Measurements from ENCODE around the gene TECR.
A peak's percentile ranks its signal among the peaks of the same experiment; 100 is the strongest.

TECR gene

DNA sequence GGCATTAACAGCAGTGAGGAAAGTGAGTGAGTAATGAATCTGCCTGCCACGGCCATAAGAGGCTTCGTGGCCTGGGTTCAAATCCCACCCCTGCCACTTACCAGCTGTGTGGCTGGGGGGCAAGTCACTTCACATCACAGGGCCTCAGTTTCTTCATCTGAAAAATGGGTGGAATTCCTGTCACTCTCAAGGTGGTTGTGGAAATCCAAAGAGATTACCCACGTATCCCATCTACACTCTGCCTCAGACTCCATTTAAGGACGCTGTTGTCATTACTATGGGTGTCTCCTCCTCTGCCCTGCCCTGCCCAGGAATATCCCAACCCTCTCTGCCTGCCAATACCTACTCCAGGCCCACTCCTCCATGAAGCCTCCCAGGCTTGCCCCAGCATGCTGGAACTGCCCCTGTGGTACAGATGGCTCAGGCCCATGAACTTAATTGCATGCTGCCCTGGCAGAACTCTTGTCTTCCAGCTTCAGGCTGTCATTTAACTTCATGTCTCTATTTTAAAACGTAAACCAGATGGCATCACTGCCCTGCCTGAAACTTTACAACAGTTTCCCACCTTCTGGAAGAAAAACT, 36.5 kb upstream of the TECR start:
- TF ChIP-seq, protein P1, sequence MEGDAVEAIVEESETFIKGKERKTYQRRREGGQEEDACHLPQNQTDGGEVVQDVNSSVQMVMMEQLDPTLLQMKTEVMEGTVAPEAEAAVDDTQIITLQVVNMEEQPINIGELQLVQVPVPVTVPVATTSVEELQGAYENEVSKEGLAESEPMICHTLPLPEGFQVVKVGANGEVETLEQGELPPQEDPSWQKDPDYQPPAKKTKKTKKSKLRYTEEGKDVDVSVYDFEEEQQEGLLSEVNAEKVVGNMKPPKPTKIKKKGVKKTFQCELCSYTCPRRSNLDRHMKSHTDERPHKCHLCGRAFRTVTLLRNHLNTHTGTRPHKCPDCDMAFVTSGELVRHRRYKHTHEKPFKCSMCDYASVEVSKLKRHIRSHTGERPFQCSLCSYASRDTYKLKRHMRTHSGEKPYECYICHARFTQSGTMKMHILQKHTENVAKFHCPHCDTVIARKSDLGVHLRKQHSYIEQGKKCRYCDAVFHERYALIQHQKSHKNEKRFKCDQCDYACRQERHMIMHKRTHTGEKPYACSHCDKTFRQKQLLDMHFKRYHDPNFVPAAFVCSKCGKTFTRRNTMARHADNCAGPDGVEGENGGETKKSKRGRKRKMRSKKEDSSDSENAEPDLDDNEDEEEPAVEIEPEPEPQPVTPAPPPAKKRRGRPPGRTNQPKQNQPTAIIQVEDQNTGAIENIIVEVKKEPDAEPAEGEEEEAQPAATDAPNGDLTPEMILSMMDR (IDR thresholded peaks at IDR 0.05; ENCODE audit: low read depth, low read length, missing control alignments), result no peak
- Histone ChIP-seq H3K27me3 (replicated peaks) (no peaks in the 10 kb centered on the region), H3K4me3 (ENCODE audit: low read depth, low read length) (no peak overlapping the region), H3K27ac (no peak overlapping the region), H3K36me3 (replicated peaks) (peaks cover 20% of the 10 kb centered on the region)
- in situ Hi-C loops (cut with HindIII; ENCODE audit: low pct_ligation_motif_present, low sequenced_read_pairs), result no loop called here
- no peak for DNase-seq

- H3K4me3 ChIP-seq (ENCODE audit: low read depth, low read length), result peak overlapping the region; percentile 74
- no peaks in the 10 kb centered on the region for H3K27me3 ChIP-seq (replicated peaks)
- TF ChIP-seq, protein P1 (IDR thresholded peaks at IDR 0.05; ENCODE audit: low read depth, low read length, missing control alignments), result no peak
- H3K36me3 ChIP-seq (replicated peaks), result peaks cover 14% of the 10 kb centered on the region
- H3K27ac ChIP-seq, result no peak overlapping the region
- DNase-seq, result no peak
- in situ Hi-C loops (cut with HindIII; ENCODE audit: low pct_ligation_motif_present, low sequenced_read_pairs), result no loop called here
Measured at GRCh38 chr19:14494411-14494810, 35.0 kb upstream of the TECR start.

DNA sequence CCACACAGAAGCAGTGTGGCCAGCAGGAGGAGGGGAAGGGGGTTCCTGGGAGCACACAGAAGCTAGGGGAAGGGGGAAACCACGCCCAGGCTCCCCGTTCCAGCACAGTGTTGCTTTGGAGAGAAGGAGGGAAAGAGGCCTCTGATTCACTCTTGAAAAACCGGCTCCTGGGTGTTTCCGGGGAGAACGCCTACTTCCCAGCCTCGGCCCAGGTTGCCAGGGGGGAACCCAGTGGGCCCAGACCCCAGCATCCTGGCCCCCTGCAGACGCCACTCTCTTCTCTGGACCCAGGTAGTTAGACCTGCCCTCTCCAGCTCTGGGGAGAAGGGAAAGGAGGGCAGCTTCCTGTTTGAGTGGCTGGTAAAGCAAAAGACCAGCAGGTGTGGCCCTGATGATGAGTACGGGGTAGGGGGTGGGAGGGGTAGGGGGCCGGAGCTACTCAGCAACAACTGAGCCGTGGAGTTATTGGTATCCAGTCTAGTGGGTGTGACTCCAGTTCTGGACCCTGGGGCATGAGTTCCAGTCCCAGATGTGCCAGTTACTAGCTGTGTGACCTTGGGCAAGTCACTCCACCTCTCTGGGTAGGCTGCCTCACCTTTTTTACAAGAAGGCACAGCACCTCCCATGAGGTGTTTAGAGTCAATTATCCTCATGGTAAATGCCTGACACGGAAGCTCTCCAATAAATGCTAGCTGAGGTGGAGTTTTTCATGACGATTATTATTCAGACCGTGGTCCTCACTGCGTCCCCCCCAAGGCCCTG, 34.3 kb upstream of the TECR start:
- Histone ChIP-seq H3K27me3 (replicated peaks) (no peaks in the 10 kb centered on the region), H3K27ac (peak overlapping the region; percentile 41), H3K4me3 (ENCODE audit: low read depth, low read length) (peak overlapping the region; percentile 74), H3K36me3 (replicated peaks) (peaks cover 10% of the 10 kb centered on the region)
- TF ChIP-seq, protein P1 (IDR thresholded peaks at IDR 0.05; ENCODE audit: low read depth, low read length, missing control alignments), result no peak
- no peak for DNase-seq
- in situ Hi-C loops (cut with HindIII; ENCODE audit: low pct_ligation_motif_present, low sequenced_read_pairs), result no loop called here

DNA sequence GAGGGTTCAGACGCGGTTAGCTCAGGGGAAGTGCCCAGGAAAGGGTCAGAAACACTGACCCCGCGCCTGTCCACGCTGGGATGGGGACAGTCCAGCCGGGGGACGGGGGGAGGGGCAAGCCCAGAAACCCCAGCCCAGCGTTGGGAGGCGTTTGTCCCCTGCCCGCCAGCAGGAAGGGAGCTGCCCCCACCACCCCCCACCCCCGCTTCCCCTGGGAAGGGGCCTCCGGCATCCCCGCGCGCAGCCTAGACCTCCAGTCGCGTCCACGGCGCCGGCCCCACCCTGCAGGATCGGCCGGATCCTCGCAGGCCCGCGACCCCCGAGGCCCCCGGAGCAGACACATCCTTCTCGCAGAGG, 33.7 kb upstream of the TECR start:
- H3K27ac ChIP-seq, result peak overlapping the region; percentile 41
- DNase-seq, result no peak

DNA sequence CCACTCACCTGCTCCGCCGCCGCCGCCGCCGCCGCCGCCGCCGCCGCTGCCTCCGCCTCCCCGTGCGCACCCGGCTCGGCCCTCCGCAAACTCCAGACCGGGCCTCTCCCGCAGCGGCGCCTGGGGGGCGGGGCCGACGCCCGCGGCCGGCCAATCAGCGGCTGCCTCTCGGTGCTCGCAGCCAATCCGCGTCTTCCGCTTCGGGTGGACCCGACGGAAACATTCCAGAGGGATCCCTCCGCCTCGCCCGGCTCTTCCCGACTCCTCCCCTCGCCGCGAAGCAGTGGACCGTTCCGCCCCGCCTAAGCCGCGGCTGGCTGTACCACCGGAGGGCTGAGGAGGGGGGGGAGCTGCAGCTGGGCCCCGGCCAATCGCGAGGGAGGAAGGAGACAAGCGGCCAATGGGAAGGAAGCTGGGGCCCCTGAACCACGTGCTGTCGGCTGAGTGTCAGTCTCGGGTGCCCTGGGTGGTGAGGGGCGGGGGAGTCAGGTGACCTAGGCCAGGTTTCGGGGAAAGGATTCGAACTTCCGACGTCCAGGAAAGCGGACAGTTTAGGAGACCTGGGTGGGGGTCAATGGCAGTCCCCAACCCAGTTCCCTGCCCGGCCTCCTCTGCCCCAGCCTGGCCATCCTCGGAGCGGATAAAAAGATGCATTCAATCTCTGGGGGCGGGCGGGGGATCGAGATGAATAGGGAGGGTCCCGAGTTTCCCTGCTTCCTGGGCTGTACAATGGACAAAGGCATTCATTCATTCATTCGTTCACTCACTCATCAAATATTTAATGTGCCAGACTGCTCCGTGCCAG, 33.2 kb upstream of the TECR start, which contains the start of gene GIPC1:
TSS of gene GIPC1 (minus strand) at position 99 of the 805 bp plus-strand sequence. CDS start 13,151 bp downstream, outside the sequence.
- DNase-seq, result peak; percentile 97
- peak within 1 kb of the TSS; percentile 45 for H3K27ac ChIP-seq

More for the DNA sequence above, 33.7 kb upstream of the TECR start:
- H3K27me3 ChIP-seq (replicated peaks), result no peaks in the 10 kb centered on the region
- in situ Hi-C loops (cut with HindIII; ENCODE audit: low pct_ligation_motif_present, low sequenced_read_pairs), result no loop called here
- peak overlapping the region; percentile 74 for H3K4me3 ChIP-seq (ENCODE audit: low read depth, low read length)
- TF ChIP-seq, protein P1 (IDR thresholded peaks at IDR 0.05; ENCODE audit: low read depth, low read length, missing control alignments), result no peak
- peaks cover 5% of the 10 kb centered on the region for H3K36me3 ChIP-seq (replicated peaks)

More for the DNA sequence above, 33.2 kb upstream of the TECR start, which contains the start of gene GIPC1:
- H3K4me3 ChIP-seq (ENCODE audit: low read depth, low read length), result peak within 1 kb of the TSS; percentile 74
- H3K27me3 ChIP-seq (replicated peaks), result no peaks in the 10 kb centered on the region
- peaks cover 2% of the 10 kb centered on the region for H3K36me3 ChIP-seq (replicated peaks)
- in situ Hi-C loops (cut with HindIII; ENCODE audit: low pct_ligation_motif_present, low sequenced_read_pairs), result no loop called here
- TF ChIP-seq, protein P1 (IDR thresholded peaks at IDR 0.05; ENCODE audit: low read depth, low read length, missing control alignments), result no peak
